Osteoblast (primary cell): ENCODE data around the gene DIP2C. TPM values are rescaled to one million over a fixed set of nuclear protein-coding genes. Genes with fewer than 3 reads are reported as not detected.
A peak's percentile ranks its signal among the peaks of the same experiment; 100 is the strongest.

Experiments
- DNase-seq: peaks from one replicate; pipeline ENCODE4 v3.0.0; 2011; ENCODE audit warnings: low spot score, mixed read lengths; ENCODE audit not compliant: insufficient read length; ENCODE audit errors: missing footprints
- H2AFZ ChIP-seq: 2 replicates; pipeline ENCODE4 v1.6.0; 2011; ENCODE audit warnings: mild to moderate bottlenecking, low read length
- H3K27ac ChIP-seq: 2 replicates; pipeline ENCODE4 v1.5.1; 2011; ENCODE audit warnings: mild to moderate bottlenecking, low read depth, low read length, moderate library complexity
- H3K27me3 ChIP-seq: 2 replicates; pipeline ENCODE4 v1.6.0; 2012; ENCODE audit warnings: mild to moderate bottlenecking, control low read depth, inconsistent platforms, low read length, moderate library complexity; ENCODE audit not compliant: insufficient read depth
- H3K36me3 ChIP-seq: 2 replicates; pipeline ENCODE4 v1.5.1; 2011; ENCODE audit warnings: mild to moderate bottlenecking, low read length, control low read depth, moderate library complexity; ENCODE audit not compliant: insufficient read depth
- H3K4me1 ChIP-seq: 2 replicates; pipeline ENCODE4 v1.5.1; 2011; ENCODE audit warnings: mild to moderate bottlenecking, low read length, control low read depth, moderate library complexity; ENCODE audit not compliant: insufficient read depth
- H3K4me2 ChIP-seq: 2 replicates; pipeline ENCODE4 v1.6.0; 2011; ENCODE audit warnings: mild to moderate bottlenecking, low read length; ENCODE audit not compliant: insufficient read depth
- H3K4me3 ChIP-seq: fragments of 200-600 bp; sonication (generic); 3 replicates; pipeline ENCODE4 v1.5.1; 2012; ENCODE audit warnings: mild to moderate bottlenecking, low read length, inconsistent platforms; ENCODE audit not compliant: insufficient read depth
- H3K79me2 ChIP-seq: 2 replicates; pipeline ENCODE4 v1.6.0; 2012; ENCODE audit warnings: mild to moderate bottlenecking, low read length, control low read depth, inconsistent platforms; ENCODE audit not compliant: insufficient read depth
- H3K9me3 ChIP-seq: 2 replicates; pipeline ENCODE4 v1.5.1; 2011; ENCODE audit warnings: low read depth, low read length, control low read depth
- H4K20me1 ChIP-seq: 2 replicates; pipeline ENCODE4 v1.6.0; 2012; ENCODE audit warnings: mild to moderate bottlenecking, low read length, control low read depth; ENCODE audit not compliant: insufficient read depth
- total RNA-seq: library from RNA; depleted of rRNA; stranded (reverse); fragments of >200 nt; gene quantifications from 2 replicates; pipeline ENCODE4 v1.2.3, GENCODE V29; 2012
- TF ChIP-seq, protein P1 (sequence below): IDR thresholded peaks from 2 replicates; pipeline ENCODE4 v1.5.1; 2011; ENCODE audit warnings: mild to moderate bottlenecking, low read depth, low read length, moderate library complexity; ENCODE audit errors: extremely low read depth

Gene DIP2C
- total RNA-seq, 1 donor: 36.9 TPM

DNA sequence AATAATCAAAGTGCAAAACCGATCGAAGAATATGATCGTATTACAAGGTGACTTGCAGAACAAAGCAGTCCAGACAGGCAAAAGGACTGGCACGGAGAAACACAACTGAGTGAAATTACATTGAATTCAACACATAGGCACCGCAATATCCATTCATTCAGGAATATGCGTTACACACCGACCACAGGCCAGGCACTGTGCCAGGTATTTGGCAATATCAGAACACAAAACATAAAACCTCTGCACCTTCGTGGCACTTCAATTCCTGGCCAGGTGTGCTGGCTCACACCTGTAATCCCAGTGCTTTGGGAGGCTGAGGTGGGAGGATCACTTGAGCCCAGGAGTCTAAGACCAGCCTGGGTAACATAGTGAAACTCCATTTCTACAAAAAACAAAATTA, 187.9 kb downstream of the DIP2C start:
- no peak for DNase-seq
- Histone ChIP-seq H3K36me3 (no peaks in the 10 kb centered on the region), H3K27ac (no peak overlapping the region), H3K4me2 (no peak overlapping the region), H2AFZ (no peak overlapping the region), H4K20me1 (peaks cover 80% of the 10 kb centered on the region), H3K79me2 (peaks cover 93% of the 10 kb centered on the region), H3K27me3 (no peaks in the 10 kb centered on the region), H3K4me1 (peaks cover 11% of the 10 kb centered on the region), H3K4me3 (no peak overlapping the region), H3K9me3 (no peaks in the 10 kb centered on the region)
- TF ChIP-seq, protein P1, sequence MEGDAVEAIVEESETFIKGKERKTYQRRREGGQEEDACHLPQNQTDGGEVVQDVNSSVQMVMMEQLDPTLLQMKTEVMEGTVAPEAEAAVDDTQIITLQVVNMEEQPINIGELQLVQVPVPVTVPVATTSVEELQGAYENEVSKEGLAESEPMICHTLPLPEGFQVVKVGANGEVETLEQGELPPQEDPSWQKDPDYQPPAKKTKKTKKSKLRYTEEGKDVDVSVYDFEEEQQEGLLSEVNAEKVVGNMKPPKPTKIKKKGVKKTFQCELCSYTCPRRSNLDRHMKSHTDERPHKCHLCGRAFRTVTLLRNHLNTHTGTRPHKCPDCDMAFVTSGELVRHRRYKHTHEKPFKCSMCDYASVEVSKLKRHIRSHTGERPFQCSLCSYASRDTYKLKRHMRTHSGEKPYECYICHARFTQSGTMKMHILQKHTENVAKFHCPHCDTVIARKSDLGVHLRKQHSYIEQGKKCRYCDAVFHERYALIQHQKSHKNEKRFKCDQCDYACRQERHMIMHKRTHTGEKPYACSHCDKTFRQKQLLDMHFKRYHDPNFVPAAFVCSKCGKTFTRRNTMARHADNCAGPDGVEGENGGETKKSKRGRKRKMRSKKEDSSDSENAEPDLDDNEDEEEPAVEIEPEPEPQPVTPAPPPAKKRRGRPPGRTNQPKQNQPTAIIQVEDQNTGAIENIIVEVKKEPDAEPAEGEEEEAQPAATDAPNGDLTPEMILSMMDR: no peak

- no peak overlapping the region for H3K27ac ChIP-seq
- H3K4me3 ChIP-seq: no peak overlapping the region
- DNase-seq: peak; percentile 94
- H4K20me1 ChIP-seq: peaks cover 73% of the 10 kb centered on the region
- H3K79me2 ChIP-seq: peaks cover 91% of the 10 kb centered on the region
- H3K9me3 ChIP-seq: no peaks in the 10 kb centered on the region
- H2AFZ ChIP-seq: no peak overlapping the region
- H3K27me3 ChIP-seq: no peaks in the 10 kb centered on the region
- H3K36me3 ChIP-seq: no peaks in the 10 kb centered on the region
- H3K4me1 ChIP-seq: peaks cover 11% of the 10 kb centered on the region
- TF ChIP-seq, protein P1: no peak
- no peak overlapping the region for H3K4me2 ChIP-seq
Measured at GRCh38 chr10:500876-501275, 188.6 kb downstream of the DIP2C start.

- TF ChIP-seq, protein P1: no peak
- H2AFZ ChIP-seq: no peak overlapping the region
- no peak for DNase-seq
- peaks cover 11% of the 10 kb centered on the region for H3K4me1 ChIP-seq
- H3K9me3 ChIP-seq: no peaks in the 10 kb centered on the region
- H3K27ac ChIP-seq: no peak overlapping the region
- no peaks in the 10 kb centered on the region for H3K27me3 ChIP-seq
- H3K4me2 ChIP-seq: no peak overlapping the region
- H3K79me2 ChIP-seq: peaks cover 90% of the 10 kb centered on the region
- H3K4me3 ChIP-seq: no peak overlapping the region
- H3K36me3 ChIP-seq: no peaks in the 10 kb centered on the region
- peaks cover 71% of the 10 kb centered on the region for H4K20me1 ChIP-seq
Measured at GRCh38 chr10:499991-500390, 189.5 kb downstream of the DIP2C start.

GRCh38 chr10:498760-499435, 190.6 kb downstream of the DIP2C start:
- Histone ChIP-seq H3K4me2 (no peak overlapping the region), H3K4me1 (peaks cover 11% of the 10 kb centered on the region), H2AFZ (no peak overlapping the region), H3K27me3 (no peaks in the 10 kb centered on the region), H3K4me3 (no peak overlapping the region), H3K36me3 (no peaks in the 10 kb centered on the region), H3K79me2 (peaks cover 90% of the 10 kb centered on the region), H4K20me1 (peaks cover 71% of the 10 kb centered on the region), H3K9me3 (no peaks in the 10 kb centered on the region), H3K27ac (no peak overlapping the region)
- TF ChIP-seq, protein P1: no peak
- DNase-seq: no peak
